AG20443 (cell line): ENCODE results near the gene SAMD3.
"Not testable (repeated sequence)": the region's sequence is repeated elsewhere in the genome, so short reads cannot be mapped to it uniquely, and the experiment has no call there.

ENCODE experiments used
- DNase-seq: peaks from one replicate; pipeline ENCODE4 v3.0.0; 2012; ENCODE audit warnings: low spot score, mixed read lengths

Gene SAMD3

GRCh38 chr6:130129762-130130246 is 92.9 kb downstream of the SAMD3 start:
- no peak for DNase-seq

- DNase-seq: no peak
Observed at GRCh38 chr6:130128326-130128725, 94.4 kb downstream of the SAMD3 start.

GRCh38 chr6:130127195-130127594 is 95.6 kb downstream of the SAMD3 start:
- no peak for DNase-seq

- no peak for DNase-seq
Observed at GRCh38 chr6:130122243-130122642, 100.5 kb downstream of the SAMD3 start.

- no peak for DNase-seq
Observed at GRCh38 chr6:130120731-130121130, 102.0 kb downstream of the SAMD3 start.

- DNase-seq: no peak
Observed at GRCh38 chr6:130119211-130119610, 103.5 kb downstream of the SAMD3 start.

- DNase-seq: no peak
Observed at GRCh38 chr6:130118236-130118635, 104.5 kb downstream of the SAMD3 start.

- not testable (repeated sequence) for DNase-seq
Observed at GRCh38 chr6:130117187-130117701, 105.5 kb downstream of the SAMD3 start.

- no peak for DNase-seq
Observed at GRCh38 chr6:130116273-130116672, 106.5 kb downstream of the SAMD3 start.

- no peak for DNase-seq
Observed at GRCh38 chr6:130115036-130115435, 107.7 kb downstream of the SAMD3 start.

- no peak for DNase-seq
Observed at GRCh38 chr6:130113201-130113710, 109.5 kb downstream of the SAMD3 start.

GRCh38 chr6:130111031-130111430 is 111.7 kb downstream of the SAMD3 start:
- DNase-seq: no peak

- DNase-seq: no peak
Observed at GRCh38 chr6:130107710-130108109, 115.0 kb downstream of the SAMD3 start.

- no peak for DNase-seq
Observed at GRCh38 chr6:130105996-130106704, 116.6 kb downstream of the SAMD3 start.

GRCh38 chr6:130099119-130099518 is 123.6 kb downstream of the SAMD3 start:
- no peak for DNase-seq

GRCh38 chr6:130098317-130098716 is 124.4 kb downstream of the SAMD3 start:
- DNase-seq: no peak
